ENCODE data around the gene ZNF773.
"Not testable (repeated sequence)": the region's sequence is repeated elsewhere in the genome, so short reads cannot be mapped to it uniquely, and the experiment has no call there.

ZNF773 gene

GRCh38 chr19:57499680-57500395 lies at the start of gene ZNF773:
TSS of gene ZNF773 (plus strand) at chr19:57499938. CDS start at chr19:57500081, 143 bp downstream.
- peak; percentile 92 for DNase-seq (ENCODE audit: low read depth)

- no peak for DNase-seq (ENCODE audit: low read depth)
These were observed 47.4 kb upstream of the ZNF773 start for GRCh38 chr19:57452307-57452706.

- DNase-seq (ENCODE audit: low read depth): no peak
These were observed 33.9 kb upstream of the ZNF773 start for GRCh38 chr19:57465680-57466381.

GRCh38 chr19:57466489-57466888 lies 33.2 kb upstream of the ZNF773 start:
- DNase-seq (ENCODE audit: low read depth): no peak

- no peak for DNase-seq (ENCODE audit: low read depth)
These were observed 26.1 kb upstream of the ZNF773 start for GRCh38 chr19:57473646-57474045.

GRCh38 chr19:57477191-57478008 lies 22.3 kb upstream of the ZNF773 start, which contains the start of gene ZNF772:
TSS of gene ZNF772 (minus strand) at chr19:57477566. CDS start at chr19:57477309, 257 bp downstream.
- peak; percentile 69 for DNase-seq (ENCODE audit: low read depth)

GRCh38 chr19:57487477-57488298 lies 12.1 kb upstream of the ZNF773 start, which contains the start of gene ZNF419:
TSS of gene ZNF419 (plus strand) at chr19:57487750. CDS start at chr19:57487951, 201 bp downstream.
- peak; percentile 93 for DNase-seq (ENCODE audit: low read depth)

GRCh38 chr19:57488299-57488644 lies 11.5 kb upstream of the ZNF773 start:
- not testable (repeated sequence) for DNase-seq (ENCODE audit: low read depth)

- not testable (repeated sequence) for DNase-seq (ENCODE audit: low read depth)
These were observed 432 bp upstream of the ZNF773 start for GRCh38 chr19:57499332-57499679.

- DNase-seq (ENCODE audit: low read depth): not testable (repeated sequence)
These were observed 662 bp downstream of the ZNF773 start for GRCh38 chr19:57500400-57500799.

GRCh38 chr19:57506163-57506562 lies 6.4 kb downstream of the ZNF773 start:
- DNase-seq (ENCODE audit: low read depth): no peak

- DNase-seq (ENCODE audit: low read depth): no peak
These were observed 11.7 kb downstream of the ZNF773 start for GRCh38 chr19:57511484-57511883.

GRCh38 chr19:57512845-57513244 lies 13.1 kb downstream of the ZNF773 start:
- DNase-seq (ENCODE audit: low read depth): no peak

- no peak for DNase-seq (ENCODE audit: low read depth)
These were observed 15.5 kb downstream of the ZNF773 start for GRCh38 chr19:57515255-57515654.

GRCh38 chr19:57518021-57518420 lies 18.3 kb downstream of the ZNF773 start:
- not testable (repeated sequence) for DNase-seq (ENCODE audit: low read depth)

GRCh38 chr19:57527136-57527881 lies 27.6 kb downstream of the ZNF773 start, which contains the start of gene ZNF549:
TSS of gene ZNF549 (plus strand) at chr19:57527356. CDS start at chr19:57527574, 218 bp downstream.
- DNase-seq (ENCODE audit: low read depth): peak; percentile 74

- no peak for DNase-seq (ENCODE audit: low read depth)
These were observed 38.3 kb downstream of the ZNF773 start for GRCh38 chr19:57537953-57538547.

- no peak for DNase-seq (ENCODE audit: low read depth)
These were observed 46.8 kb downstream of the ZNF773 start for GRCh38 chr19:57546513-57546912.

- no peak for DNase-seq (ENCODE audit: low read depth)
These were observed 52.7 kb downstream of the ZNF773 start for GRCh38 chr19:57552432-57552831.

- no peak for DNase-seq (ENCODE audit: low read depth)
These were observed 57.9 kb downstream of the ZNF773 start for GRCh38 chr19:57557659-57558058.
